Neutrophil (primary cell): ENCODE results near the gene ADAP2.
A peak's percentile ranks its signal among the peaks of the same experiment; 100 is the strongest.

ENCODE experiments used
- H3K27ac ChIP-seq: fragments of 200-600 bp; sonication (generic); 2 replicates; pipeline ENCODE4 v1.5.1; 2016; ENCODE audit warnings: mild to moderate bottlenecking, moderate library complexity
- H3K27me3 ChIP-seq: fragments of 200-600 bp; sonication (generic); 2 replicates; pipeline ENCODE4 v1.6.0; 2016; ENCODE audit warnings: mild to moderate bottlenecking
- H3K36me3 ChIP-seq: fragments of 200-600 bp; sonication (generic); 2 replicates; pipeline ENCODE4 v1.5.1; 2017
- H3K4me1 ChIP-seq, 2 experiments: fragments of 200-600 bp in 1 of 2; sonication (generic) in 1 of 2; 1 replicate in 1 of 2; 2 replicates in 1 of 2; pipeline versions ENCODE4 v1.5.1 to v1.6.1; 2013 to 2016; ENCODE audit warnings: low read depth in 1 of 2, low read length in 1 of 2, mild to moderate bottlenecking in 1 of 2, moderate library complexity in 1 of 2; ENCODE audit not compliant: control insufficient read depth in 1 of 2, insufficient read depth in 1 of 2
- H3K4me3 ChIP-seq, 2 experiments: fragments of 200-600 bp in 1 of 2; sonication (generic) in 1 of 2; 1 replicate in 1 of 2; 2 replicates in 1 of 2; pipeline ENCODE4 v1.5.1; 2013 to 2016; ENCODE audit warnings: low read depth in 1 of 2, low read length in 1 of 2, mild to moderate bottlenecking in 1 of 2, moderate library complexity in 1 of 2
- H3K9me3 ChIP-seq: fragments of 200-600 bp; sonication (generic); 2 replicates; pipeline ENCODE4 v1.5.1; 2016
- CTCF ChIP-seq: fragments of 200-600 bp; sonication (generic); IDR thresholded peaks from 2 replicates; pipeline ENCODE4 v1.5.1; 2016; ENCODE audit warnings: antibody characterized with exemption

The ADAP2 gene

GRCh38 chr17:30950669-30951399 is 29.1 kb downstream of the ADAP2 start:
- H3K27ac ChIP-seq = no peak overlapping the region
- H3K4me3 ChIP-seq = no peak overlapping the region
- no peak for TF ChIP-seq CTCF
- H3K27me3 ChIP-seq = no peaks in the 10 kb centered on the region
- peaks cover 28 to 30% of the 10 kb centered on the region in 2 experiments for H3K4me1 ChIP-seq
- no peaks in the 10 kb centered on the region for H3K36me3 ChIP-seq
- no peaks in the 10 kb centered on the region for H3K9me3 ChIP-seq

- no peak for TF ChIP-seq CTCF
- Histone ChIP-seq H3K36me3 (no peaks in the 10 kb centered on the region), H3K4me1 (peaks cover 32 to 33% of the 10 kb centered on the region in 2 experiments), H3K4me3 (peak overlapping the region; percentile 27 to 39), H3K9me3 (no peaks in the 10 kb centered on the region), H3K27ac (peak overlapping the region; percentile 81), H3K27me3 (no peaks in the 10 kb centered on the region)
These were observed 31.1 kb downstream of the ADAP2 start for GRCh38 chr17:30952638-30953393.

- Histone ChIP-seq H3K4me3 (peak overlapping the region in 1 of 2 experiments; percentile 39), H3K4me1 (peaks cover 42 to 44% of the 10 kb centered on the region in 2 experiments), H3K27ac (peak overlapping the region; percentile 81)
These were observed 32.5 kb downstream of the ADAP2 start for GRCh38 chr17:30954046-30954830.

GRCh38 chr17:30956764-30957374 is 35.1 kb downstream of the ADAP2 start:
- H3K4me1 ChIP-seq = peaks cover 54 to 56% of the 10 kb centered on the region in 2 experiments

More at GRCh38 chr17:30954046-30954830, 32.5 kb downstream of the ADAP2 start:
- Histone ChIP-seq H3K36me3 (no peaks in the 10 kb centered on the region), H3K27me3 (no peaks in the 10 kb centered on the region), H3K9me3 (no peaks in the 10 kb centered on the region)
- TF ChIP-seq CTCF = no peak

More at GRCh38 chr17:30956764-30957374, 35.1 kb downstream of the ADAP2 start:
- Histone ChIP-seq H3K27ac (no peak overlapping the region), H3K36me3 (no peaks in the 10 kb centered on the region), H3K27me3 (no peaks in the 10 kb centered on the region), H3K9me3 (no peaks in the 10 kb centered on the region), H3K4me3 (no peak overlapping the region)
- TF ChIP-seq CTCF = no peak
